Testis (tissue), 2 donors: Measurements from ENCODE around the gene TXNRD2.

ENCODE experiments used
- CTCF ChIP-seq, 3 experiments: fragments of 450-650 bp in 2 of 3; fragments of 200-600 bp in 1 of 3; sonication (generic) in 1 of 3; IDR thresholded peaks; one replicate each; pipeline ENCODE4 v1.5.1; 2016 to 2019; ENCODE audit warnings: antibody characterized with exemption in 3 of 3, mild to moderate bottlenecking in 2 of 3, moderate library complexity in 1 of 3
- POLR2A ChIP-seq: fragments of 450-650 bp; IDR thresholded peaks from one replicate; pipeline ENCODE4 v1.6.1; 2017; ENCODE audit warnings: antibody characterized with exemption, mild to moderate bottlenecking, moderate library complexity

- TF ChIP-seq CTCF (IDR thresholded peaks at IDR 0.05) (no peak), POLR2A (no peak)
Observed at GRCh38 chr22:19966908-19967750, 25.5 kb upstream of the TXNRD2 start.
